C4-2B (cell line): Measurements from ENCODE around the gene HLTF.

Source experiments
- CTCF ChIP-seq: fragments of 450-650 bp; conservative IDR thresholded peaks from 2 replicates; pipeline ENCODE4 v1.5.1; 2017; ENCODE audit warnings: mild to moderate bottlenecking
- ZFX ChIP-seq: fragments of 450-650 bp; IDR thresholded peaks from 2 replicates; pipeline ENCODE4 v1.6.1; 2017

- TF ChIP-seq CTCF (no peak), ZFX (no peak)
Observed at GRCh38 chr3:148997623-148998022, 88.7 kb downstream of the HLTF start.
